ENCODE measurements around the gene ATXN7L1. TPM values are rescaled to one million over a fixed set of nuclear protein-coding genes. Genes with fewer than 3 reads are reported as not detected.

The ATXN7L1 gene
- total RNA-seq, 1 experiment from 2014 or later = 24.3 TPM

GRCh38 chr7:105643384-105643783 lies 233.0 kb downstream of the ATXN7L1 start:
- Histone ChIP-seq H2BK5ac (ENCODE audit: insufficient read length, low read length) (no peak overlapping the region), H2BK12ac (ENCODE audit: insufficient read length, low read depth, low read length) (no peak overlapping the region), H4K5ac (ENCODE audit: insufficient read length, low read depth, low read length) (no peak overlapping the region), H3K18ac (ENCODE audit: insufficient read length, low read depth, low read length) (no peak overlapping the region), H3K56ac (ENCODE audit: insufficient read length, low read depth, low read length) (no peak overlapping the region), H3K23me2 (ENCODE audit: insufficient read length, low read depth, low read length, poor library complexity, severe bottlenecking) (peaks cover 5% of the 10 kb centered on the region), H3K14ac (ENCODE audit: insufficient read depth, low read length) (peak overlapping the region; percentile 26; the same call in 1 of the 2 replicates), H2BK15ac (ENCODE audit: low read depth, low read length) (no peak overlapping the region), H3K27me3 (ENCODE audit: insufficient read depth, low read length) (no peaks in the 10 kb centered on the region), H3K79me1 (ENCODE audit: insufficient read depth, low read depth, low read length, poor library complexity, severe bottlenecking) (no peaks in the 10 kb centered on the region), H3T11ph (ENCODE audit: low read length) (no peak overlapping the region), H3K9me3 (ENCODE audit: control insufficient read depth, low read depth, low read length) (no peaks in the 10 kb centered on the region), H2AFZ (ENCODE audit: low read length) (no peak overlapping the region), H2AK5ac (ENCODE audit: insufficient read length, low read length) (no peak overlapping the region), H4K8ac (replicated peaks; ENCODE audit: insufficient read length, low read depth, low read length) (no peak overlapping the region), H3K4me2 (ENCODE audit: insufficient read depth, insufficient read length, low read length) (no peak overlapping the region), H2BK20ac (ENCODE audit: low read depth, low read length, poor library complexity, severe bottlenecking) (no peak overlapping the region), H3K4ac (ENCODE audit: low read depth, low read length) (no peak overlapping the region), H3K4me1 (ENCODE audit: insufficient read depth, low read length) (peaks cover 21% of the 10 kb centered on the region; the same call in 1 of the 2 replicates), H3K9ac (ENCODE audit: extremely low read depth, insufficient read length, low read length) (no peak overlapping the region), H3K27ac (ENCODE audit: insufficient read length, low read depth, low read length) (peak overlapping the region; percentile 16), H4K91ac (ENCODE audit: insufficient read length, low read depth, low read length) (no peak overlapping the region), H3K23ac (ENCODE audit: insufficient read length, low read depth, low read length) (no peak overlapping the region), H2BK120ac (ENCODE audit: low read depth, low read length, poor library complexity, severe bottlenecking) (no peak overlapping the region), H4K20me1 (ENCODE audit: control insufficient read depth, insufficient read depth, insufficient read length) (no peaks in the 10 kb centered on the region), H3K79me2 (ENCODE audit: insufficient read depth, low read length) (no peaks in the 10 kb centered on the region; the same call in 1 of the 2 replicates)
- TF ChIP-seq CTCF (conservative IDR thresholded peaks at IDR 0.05) = peak; percentile 66; the same call in 2 of the 3 replicates
- DNase-seq = peak; percentile 86
- no CpG with 5 or more reads among the region's 15 CpGs for WGBS (ENCODE audit: extremely low coverage, insufficient read length, low lambda C conversion rate)
- Mint-ChIP-seq H3K27me3 (ENCODE audit: low read depth) (no peaks in the 10 kb centered on the region), H3K27ac (peak overlapping the region in 2 of 3 experiments; percentile 40 to 98; a peak in 4 of 7 replicates), H3K4me1 (peaks cover 62 to 63% of the 10 kb centered on the region in 2 experiments), H3K4me3 (peak overlapping the region in 1 of 2 experiments; percentile 56; a peak in 3 of 5 replicates), H3K36me3 (ENCODE audit: insufficient read depth in 1 of 3, low read depth in 3 of 3) (peaks cover 8 to 24% (median 13%) of the 10 kb centered on the region in 3 experiments; a peak in 6 of 7 replicates), H3K9me3 (no peaks in the 10 kb centered on the region; a peak in 1 of 5 replicates)
